Astrocyte (in vitro differentiated cells and primary cell): ENCODE results near the gene MAP10. TPM values are rescaled to one million over a fixed set of nuclear protein-coding genes. Genes with fewer than 3 reads are reported as not detected.
A peak's percentile ranks its signal among the peaks of the same experiment; 100 is the strongest.

Source experiments
- DNase-seq: peaks from one replicate; pipeline ENCODE4 v3.0.0-alpha.2; 2010; ENCODE audit warnings: low read depth
- FAIRE-seq: peaks from 2 replicates; lab custom pipeline; 2011; peaks lifted over from hg19 to GRCh38; lab: Jason Lieb, UNC
- H2AFZ ChIP-seq: 2 replicates; pipeline ENCODE4 v1.6.0; 2012; ENCODE audit warnings: low read depth, low read length, inconsistent platforms
- H3K27ac ChIP-seq: 2 replicates; pipeline ENCODE4 v1.5.1; 2011; ENCODE audit warnings: low read depth, low read length, inconsistent platforms
- H3K27me3 ChIP-seq: 2 replicates; pipeline ENCODE4 v1.6.0; 2011; ENCODE audit warnings: low read length, inconsistent platforms; ENCODE audit not compliant: insufficient read depth
- H3K36me3 ChIP-seq: 2 replicates; pipeline ENCODE4 v1.5.1; 2011; ENCODE audit warnings: low read length, inconsistent platforms; ENCODE audit not compliant: insufficient read depth
- H3K4me1 ChIP-seq: 2 replicates; pipeline ENCODE4 v1.5.1; 2011; ENCODE audit warnings: low read length, inconsistent platforms; ENCODE audit not compliant: insufficient read depth
- H3K4me2 ChIP-seq: 2 replicates; pipeline ENCODE4 v1.6.0; 2012; ENCODE audit warnings: low read length, inconsistent platforms
- H3K4me3 ChIP-seq: 2 replicates; pipeline ENCODE4 v1.5.1; 2011; ENCODE audit warnings: low read depth, mild to moderate bottlenecking, low read length, inconsistent platforms; ENCODE audit not compliant: insufficient read depth
- H3K79me2 ChIP-seq: 2 replicates; pipeline ENCODE4 v1.6.0; 2012; ENCODE audit warnings: mild to moderate bottlenecking, low read length, inconsistent platforms; ENCODE audit not compliant: insufficient read depth
- H3K9ac ChIP-seq: 2 replicates; pipeline ENCODE4 v1.6.0; 2012; ENCODE audit warnings: mild to moderate bottlenecking, low read length, inconsistent platforms
- H3K9me3 ChIP-seq: 2 replicates; pipeline ENCODE4 v1.5.1; 2012; ENCODE audit warnings: low read depth, mild to moderate bottlenecking, low read length, inconsistent platforms; ENCODE audit not compliant: insufficient read depth
- H4K20me1 ChIP-seq: 2 replicates; pipeline ENCODE4 v1.6.0; 2012; ENCODE audit warnings: low read length, inconsistent platforms; ENCODE audit not compliant: insufficient read depth
- H3K27ac Mint-ChIP-seq: one replicate; pipeline ENCODE4 v1.8.0; 2021; ENCODE audit warnings: mild to moderate bottlenecking, mixed read lengths; ENCODE audit not compliant: unreplicated experiment
- H3K27me3 Mint-ChIP-seq: one replicate; pipeline ENCODE4 v1.8.0; 2021; ENCODE audit warnings: low read depth, mixed read lengths; ENCODE audit not compliant: unreplicated experiment
- H3K36me3 Mint-ChIP-seq: one replicate; pipeline ENCODE4 v1.8.0; 2021; ENCODE audit warnings: low read depth, mixed read lengths; ENCODE audit not compliant: unreplicated experiment
- H3K4me1 Mint-ChIP-seq: one replicate; pipeline ENCODE4 v1.8.0; 2021; ENCODE audit warnings: low read depth, mixed read lengths; ENCODE audit not compliant: unreplicated experiment
- H3K4me3 Mint-ChIP-seq: one replicate; pipeline ENCODE4 v1.8.0; 2021; ENCODE audit warnings: mild to moderate bottlenecking, moderate library complexity, mixed read lengths; ENCODE audit not compliant: unreplicated experiment
- H3K9me3 Mint-ChIP-seq: one replicate; pipeline ENCODE4 v1.8.0; 2021; ENCODE audit warnings: mild to moderate bottlenecking, mixed read lengths; ENCODE audit not compliant: unreplicated experiment
- CTCF ChIP-seq: IDR thresholded peaks from 2 replicates; pipeline ENCODE4 v1.5.1; 2011; ENCODE audit warnings: low read depth, mild to moderate bottlenecking, inconsistent platforms, low read length, moderate library complexity; ENCODE audit not compliant: insufficient read depth
- EZH2 ChIP-seq: IDR thresholded peaks from 2 replicates; pipeline ENCODE4 v1.6.1; 2012; ENCODE audit warnings: mild to moderate bottlenecking, low read length, inconsistent platforms; ENCODE audit not compliant: insufficient read depth
- total RNA-seq: library from RNA; stranded (reverse); gene quantifications from 2 replicates; pipeline ENCODE4 v1.2.1, GENCODE V29; 2021

MAP10 gene
- total RNA-seq, 1 donor from 2014 or later = 2.5 TPM

GRCh38 chr1:232831895-232832294, 26.7 kb downstream of the MAP10 start:
- H3K4me3 ChIP-seq = no peak overlapping the region
- H3K4me1 ChIP-seq = no peaks in the 10 kb centered on the region
- no peaks in the 10 kb centered on the region for H3K9me3 ChIP-seq
- no peak overlapping the region for H2AFZ ChIP-seq
- peaks cover 1% of the 10 kb centered on the region for H3K4me1 Mint-ChIP-seq
- H3K4me3 Mint-ChIP-seq = no peak overlapping the region
- no peaks in the 10 kb centered on the region for H3K27me3 ChIP-seq
- no peaks in the 10 kb centered on the region for H3K36me3 Mint-ChIP-seq
- DNase-seq (no peak), FAIRE-seq (no peak)
- no peak overlapping the region for H3K27ac Mint-ChIP-seq
- H3K27me3 Mint-ChIP-seq = no peaks in the 10 kb centered on the region
- no peaks in the 10 kb centered on the region for H3K36me3 ChIP-seq
- H3K9me3 Mint-ChIP-seq = peaks cover 2% of the 10 kb centered on the region
- H3K4me2 ChIP-seq = no peak overlapping the region
- TF ChIP-seq CTCF (no peak), EZH2 (no peak)
- H4K20me1 ChIP-seq = no peaks in the 10 kb centered on the region
- no peak overlapping the region for H3K9ac ChIP-seq
- no peak overlapping the region for H3K27ac ChIP-seq
- no peaks in the 10 kb centered on the region for H3K79me2 ChIP-seq

- peaks cover 4% of the 10 kb centered on the region for H3K4me1 Mint-ChIP-seq
- Histone ChIP-seq H3K4me2 (no peak overlapping the region), H3K36me3 (no peaks in the 10 kb centered on the region), H3K9ac (no peak overlapping the region), H3K79me2 (no peaks in the 10 kb centered on the region), H4K20me1 (no peaks in the 10 kb centered on the region), H3K27me3 (no peaks in the 10 kb centered on the region), H3K27ac (no peak overlapping the region), H3K9me3 (no peaks in the 10 kb centered on the region), H3K4me1 (no peaks in the 10 kb centered on the region), H3K4me3 (no peak overlapping the region), H2AFZ (no peak overlapping the region)
- no peaks in the 10 kb centered on the region for H3K27me3 Mint-ChIP-seq
- peak; percentile 14 for DNase-seq
- H3K9me3 Mint-ChIP-seq = no peaks in the 10 kb centered on the region
- H3K27ac Mint-ChIP-seq = no peak overlapping the region
- no peak for FAIRE-seq
- H3K36me3 Mint-ChIP-seq = no peaks in the 10 kb centered on the region
- TF ChIP-seq CTCF = no peak
- no peak for TF ChIP-seq EZH2
- H3K4me3 Mint-ChIP-seq = no peak overlapping the region
These were observed 28.9 kb downstream of the MAP10 start for GRCh38 chr1:232834066-232834465.

GRCh38 chr1:232835166-232835565, 29.9 kb downstream of the MAP10 start:
- Mint-ChIP-seq H3K4me3 (no peak overlapping the region), H3K4me1 (peaks cover 4% of the 10 kb centered on the region), H3K36me3 (no peaks in the 10 kb centered on the region), H3K27ac (no peak overlapping the region), H3K27me3 (no peaks in the 10 kb centered on the region), H3K9me3 (no peaks in the 10 kb centered on the region)
- no peak overlapping the region for H3K9ac ChIP-seq
- no peaks in the 10 kb centered on the region for H3K79me2 ChIP-seq
- H3K36me3 ChIP-seq = no peaks in the 10 kb centered on the region
- H3K9me3 ChIP-seq = no peaks in the 10 kb centered on the region
- no peaks in the 10 kb centered on the region for H3K4me1 ChIP-seq
- no peak for TF ChIP-seq CTCF
- no peak for TF ChIP-seq EZH2
- DNase-seq (no peak), FAIRE-seq (no peak)
- no peak overlapping the region for H2AFZ ChIP-seq
- H3K27ac ChIP-seq = no peak overlapping the region
- H4K20me1 ChIP-seq = no peaks in the 10 kb centered on the region
- no peak overlapping the region for H3K4me3 ChIP-seq
- H3K4me2 ChIP-seq = no peak overlapping the region
- no peaks in the 10 kb centered on the region for H3K27me3 ChIP-seq
